Esophagus squamous epithelium (tissue), 4 donors: ENCODE results near the gene GTF3C6.

Experiments used
- POLR2A ChIP-seq, 4 donors: fragments of 450-650 bp; IDR thresholded peaks; one replicate each; pipeline ENCODE4 v1.6.1; 2017; ENCODE audit warnings: antibody characterized with exemption in 4 of 4, mild to moderate bottlenecking in 4 of 4, moderate library complexity in 3 of 4
- TF ChIP-seq, protein P1 (sequence below), 6 experiments: fragments of 450-650 bp in 4 of 6; fragments of 200-600 bp in 2 of 6; sonication (generic) in 2 of 6; IDR thresholded peaks; one replicate each; pipeline ENCODE4 v1.5.1; 2016 to 2019; ENCODE audit warnings: antibody characterized with exemption in 6 of 6, mild to moderate bottlenecking in 4 of 6, moderate library complexity in 4 of 6

DNA sequence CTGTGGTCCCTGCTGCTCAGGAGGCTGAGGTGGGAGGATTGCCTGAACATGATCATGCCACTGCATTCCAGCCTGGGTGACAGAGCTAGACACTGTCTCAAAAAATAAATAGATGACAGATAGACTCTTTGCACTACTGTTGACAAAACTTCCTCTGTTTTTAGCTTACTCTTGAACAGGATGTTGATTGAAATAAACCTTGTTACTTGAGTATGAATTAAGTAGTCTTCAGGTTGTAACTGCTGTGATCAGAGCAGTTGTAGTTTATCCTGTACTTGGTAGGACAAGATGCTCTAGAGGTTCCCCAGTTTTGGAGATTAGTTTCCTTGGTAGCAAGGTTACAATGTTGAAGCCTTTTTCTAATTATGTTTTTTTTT lies 1.5 kb downstream of the GTF3C6 start:
- TF ChIP-seq, protein P1, sequence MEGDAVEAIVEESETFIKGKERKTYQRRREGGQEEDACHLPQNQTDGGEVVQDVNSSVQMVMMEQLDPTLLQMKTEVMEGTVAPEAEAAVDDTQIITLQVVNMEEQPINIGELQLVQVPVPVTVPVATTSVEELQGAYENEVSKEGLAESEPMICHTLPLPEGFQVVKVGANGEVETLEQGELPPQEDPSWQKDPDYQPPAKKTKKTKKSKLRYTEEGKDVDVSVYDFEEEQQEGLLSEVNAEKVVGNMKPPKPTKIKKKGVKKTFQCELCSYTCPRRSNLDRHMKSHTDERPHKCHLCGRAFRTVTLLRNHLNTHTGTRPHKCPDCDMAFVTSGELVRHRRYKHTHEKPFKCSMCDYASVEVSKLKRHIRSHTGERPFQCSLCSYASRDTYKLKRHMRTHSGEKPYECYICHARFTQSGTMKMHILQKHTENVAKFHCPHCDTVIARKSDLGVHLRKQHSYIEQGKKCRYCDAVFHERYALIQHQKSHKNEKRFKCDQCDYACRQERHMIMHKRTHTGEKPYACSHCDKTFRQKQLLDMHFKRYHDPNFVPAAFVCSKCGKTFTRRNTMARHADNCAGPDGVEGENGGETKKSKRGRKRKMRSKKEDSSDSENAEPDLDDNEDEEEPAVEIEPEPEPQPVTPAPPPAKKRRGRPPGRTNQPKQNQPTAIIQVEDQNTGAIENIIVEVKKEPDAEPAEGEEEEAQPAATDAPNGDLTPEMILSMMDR (IDR thresholded peaks at IDR 0.05) = no peak
- no peak for TF ChIP-seq POLR2A (IDR thresholded peaks at IDR 0.05)
